Measurements from ENCODE around the gene TPST2.
A peak's percentile ranks its signal among the peaks of the same experiment; 100 is the strongest.

The TPST2 gene

GRCh38 chr22:26489447-26490036 lies 100.4 kb downstream of the TPST2 start:
- DNase-seq, result no peak

- DNase-seq, result no peak
Observed at GRCh38 chr22:26487996-26488395, 101.9 kb downstream of the TPST2 start.

DNA sequence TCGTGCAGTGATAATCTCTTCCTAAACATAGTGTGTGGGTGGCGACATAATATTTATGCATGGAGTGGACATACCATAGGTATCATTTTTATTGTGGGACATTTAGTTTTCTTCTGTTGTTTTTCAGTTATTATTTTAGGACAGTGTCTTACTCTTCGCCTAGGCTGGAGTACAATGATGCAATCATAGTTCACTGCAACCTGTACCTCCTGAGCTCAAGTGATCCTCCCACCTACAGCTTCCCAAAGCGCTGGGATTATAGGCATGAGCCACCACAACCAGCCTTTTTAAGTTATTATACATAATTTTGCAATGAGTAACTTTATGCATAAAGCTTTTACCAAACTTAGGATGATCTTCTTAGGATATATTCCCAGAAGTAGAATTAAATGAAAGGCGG lies 103.5 kb downstream of the TPST2 start:
- DNase-seq, result no peak

GRCh38 chr22:26485806-26486390 lies 104.0 kb downstream of the TPST2 start:
- DNase-seq, result no peak

DNA sequence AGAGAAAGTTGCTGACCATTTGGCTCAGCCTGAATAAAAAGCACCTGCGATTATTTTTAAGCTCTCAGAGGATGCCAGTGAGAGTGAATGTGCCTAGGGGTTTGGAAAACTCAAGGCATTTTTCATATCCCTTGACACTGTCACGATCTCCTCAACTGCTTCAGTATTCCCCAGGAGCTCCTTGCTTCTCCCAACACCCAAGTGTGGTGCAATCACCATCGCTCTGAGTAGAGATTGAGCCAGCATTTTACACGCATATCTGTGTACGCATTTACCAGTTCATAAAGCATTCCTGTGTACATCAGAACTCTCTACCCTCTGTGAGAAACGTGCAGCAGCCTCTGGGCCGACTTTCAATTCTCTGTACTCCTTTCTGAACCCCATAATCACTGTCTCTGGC lies 104.9 kb downstream of the TPST2 start:
- no peak for DNase-seq

- no peak for DNase-seq
Observed at GRCh38 chr22:26484360-26484706, 105.6 kb downstream of the TPST2 start.

DNA sequence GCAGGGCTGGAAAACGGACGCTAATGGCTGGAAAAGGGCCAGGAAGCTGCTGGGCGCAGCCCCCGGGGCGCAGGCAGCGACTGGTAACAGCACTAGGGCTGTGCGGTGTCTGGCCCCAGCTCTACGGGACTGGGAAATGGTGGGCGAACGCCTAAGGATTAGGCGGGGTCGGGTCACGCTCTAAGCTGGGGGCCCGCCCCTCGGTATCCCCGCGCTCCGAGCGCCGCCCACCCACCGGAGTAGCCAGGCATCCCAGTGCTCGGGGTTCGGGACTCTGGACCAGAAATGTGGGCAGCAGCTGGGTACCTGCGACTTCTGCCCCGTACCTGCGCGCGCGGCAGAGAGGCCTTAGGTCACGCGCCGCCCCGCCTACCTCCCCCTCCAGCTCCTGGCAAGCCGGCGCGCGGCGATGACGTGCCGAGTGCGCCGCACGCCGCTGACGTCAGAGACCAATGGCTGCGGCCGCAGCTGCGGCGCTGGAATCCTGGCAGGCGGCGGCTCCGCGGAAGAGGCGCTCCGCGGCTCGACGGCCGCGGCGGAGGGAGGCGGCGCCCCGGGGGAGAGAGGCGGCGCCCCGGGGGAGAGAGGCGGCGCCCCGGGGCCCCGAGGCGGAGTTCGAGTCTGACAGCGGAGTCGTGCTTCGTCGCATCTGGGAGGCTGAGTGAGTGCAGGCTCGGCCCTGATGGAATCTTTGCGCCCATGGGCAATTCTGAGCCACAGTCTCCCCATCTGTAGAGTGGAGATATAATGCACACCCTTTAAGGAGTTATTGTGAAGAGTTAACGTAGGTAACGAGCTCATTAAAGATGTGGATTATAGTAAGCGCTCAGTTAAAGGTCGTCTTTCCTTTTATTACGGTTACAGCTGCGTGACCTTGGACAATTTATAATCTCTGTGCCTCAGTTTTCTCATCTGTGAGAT lies 106.2 kb downstream of the TPST2 start, which contains the start of the genes HPS4 and SRRD:
HPS4 (minus strand) TSS at position 345 of the 921 bp plus-strand sequence. CDS start 2,021 bp downstream, outside the sequence.
SRRD (plus strand) TSS at position 439 of the 921 bp plus-strand sequence; CDS start at position 453, 14 bp downstream.
- peak; percentile 57 to 71 for DNase-seq

GRCh38 chr22:26483043-26483438 lies 106.9 kb downstream of the TPST2 start:
- no peak for DNase-seq

- no peak for DNase-seq
Observed at GRCh38 chr22:26482161-26482560, 107.8 kb downstream of the TPST2 start.

DNA sequence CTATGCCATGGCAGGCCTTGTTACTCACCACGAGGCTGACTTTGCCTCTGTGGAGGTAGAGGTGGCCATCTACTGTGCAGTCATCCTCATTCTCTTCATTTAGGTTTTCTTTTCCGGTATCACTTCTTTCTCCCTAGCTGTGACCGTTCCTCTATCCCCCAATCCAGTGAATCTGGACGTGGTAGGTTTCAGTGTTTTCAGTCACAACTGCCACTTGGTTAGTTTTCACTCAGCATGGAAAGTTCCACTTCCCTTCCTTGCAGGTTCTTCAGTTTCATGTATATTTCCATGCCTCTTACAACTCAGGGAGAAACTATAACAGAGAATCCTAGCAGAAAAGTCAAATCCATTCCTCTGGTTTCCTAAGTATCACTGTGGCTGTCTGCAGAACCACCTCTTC lies 108.2 kb downstream of the TPST2 start:
- no peak for DNase-seq

DNA sequence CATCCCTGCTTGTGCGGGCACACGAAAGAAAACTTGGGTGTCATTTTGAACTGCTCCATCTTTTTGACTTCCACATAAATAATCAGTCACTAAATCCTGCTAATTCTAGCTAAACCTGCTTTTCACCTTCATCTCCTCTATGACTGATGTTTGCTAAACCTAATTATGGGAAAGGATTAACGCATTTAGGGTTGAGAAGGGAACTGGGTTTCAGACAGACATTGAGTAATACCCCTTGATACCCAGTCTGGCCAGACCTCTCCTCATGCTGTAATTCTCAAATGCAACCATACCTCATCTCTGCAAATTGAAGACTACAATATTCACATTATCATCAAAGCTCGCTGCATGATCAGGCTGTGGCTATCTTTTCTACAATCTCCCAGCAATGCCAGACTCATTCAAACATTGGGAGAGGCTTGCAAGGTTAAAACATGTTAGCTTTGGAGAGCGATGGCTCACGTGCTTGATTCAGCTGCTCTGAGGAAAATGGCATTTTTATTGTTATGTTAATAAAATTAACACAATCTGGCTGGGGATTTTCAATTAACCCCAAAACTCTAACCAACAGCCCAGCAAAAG lies 108.7 kb downstream of the TPST2 start:
- DNase-seq, result no peak

- no peak for DNase-seq
Observed at GRCh38 chr22:26480611-26480932, 109.4 kb downstream of the TPST2 start.

DNA sequence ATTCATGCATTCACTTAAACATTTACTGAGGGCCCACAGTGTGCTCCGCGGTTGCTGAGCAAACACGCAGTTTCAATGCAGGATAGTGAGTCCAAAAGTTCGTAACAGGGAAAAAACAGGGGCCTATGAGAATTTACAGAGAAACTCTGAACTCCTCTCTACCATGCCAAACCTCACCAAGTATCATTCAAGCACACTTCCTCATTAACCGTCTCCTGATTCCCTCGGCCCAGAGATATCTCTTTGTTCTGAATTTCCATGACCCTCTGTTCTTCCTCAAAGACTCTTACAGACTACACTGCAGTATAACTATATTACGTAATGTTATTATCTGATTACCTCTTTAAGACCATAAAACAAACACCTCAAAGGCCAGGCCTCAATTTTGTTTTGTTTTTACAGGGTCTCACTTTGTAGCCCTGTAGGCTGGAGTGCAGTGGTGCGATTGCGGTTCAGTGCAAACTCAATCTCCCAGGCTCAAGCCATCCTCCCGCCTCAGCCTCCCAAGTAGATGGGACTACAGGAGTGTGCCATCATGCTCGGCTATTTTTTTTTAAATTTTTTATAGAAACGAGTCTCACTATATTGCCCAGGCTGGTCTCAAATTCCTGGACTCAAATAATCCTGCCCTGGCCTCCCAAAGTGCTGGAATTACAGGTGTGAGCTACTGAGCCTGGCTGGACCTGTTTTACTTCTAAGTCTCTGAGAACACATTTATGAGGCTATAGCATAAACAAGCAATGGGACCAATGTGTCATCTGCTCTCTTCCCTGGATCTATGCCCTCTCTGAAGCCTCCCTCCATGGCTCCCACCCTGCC lies 109.9 kb downstream of the TPST2 start:
- no peak for DNase-seq

DNA sequence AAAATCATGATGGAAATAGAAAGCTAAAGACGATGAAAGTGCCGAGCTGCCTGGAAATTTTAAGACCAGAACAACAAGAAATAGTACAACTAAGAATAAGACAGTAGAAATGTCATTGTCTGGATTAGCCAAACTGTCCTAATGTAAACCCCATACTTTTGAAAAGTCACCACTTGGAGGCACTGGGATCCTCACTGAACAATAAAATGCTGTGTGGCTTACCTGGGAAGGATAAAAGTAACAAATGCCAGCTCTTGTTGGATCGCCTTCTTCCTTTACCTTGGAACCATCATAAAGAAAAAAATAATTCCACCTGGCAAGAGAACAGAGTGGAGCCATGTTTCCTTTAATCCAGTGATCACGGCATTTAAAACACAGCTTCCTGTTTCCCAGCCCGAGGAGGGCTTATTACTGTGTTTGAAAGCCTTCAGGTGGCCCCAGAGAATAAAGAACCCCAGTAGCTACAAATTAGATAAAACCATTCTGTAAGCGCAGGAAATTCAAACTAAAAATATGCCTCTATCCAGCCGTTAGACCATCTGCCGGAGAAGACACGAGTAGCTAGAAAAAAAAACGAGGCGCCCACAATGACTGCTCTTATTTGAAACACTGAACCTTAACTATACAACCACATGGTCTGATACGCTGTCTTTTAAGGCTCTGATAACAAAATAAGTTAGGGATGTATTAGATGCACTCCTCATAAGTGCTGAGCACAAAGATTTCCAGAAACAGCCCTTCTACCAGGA lies 110.7 kb downstream of the TPST2 start:
- DNase-seq, result no peak

DNA sequence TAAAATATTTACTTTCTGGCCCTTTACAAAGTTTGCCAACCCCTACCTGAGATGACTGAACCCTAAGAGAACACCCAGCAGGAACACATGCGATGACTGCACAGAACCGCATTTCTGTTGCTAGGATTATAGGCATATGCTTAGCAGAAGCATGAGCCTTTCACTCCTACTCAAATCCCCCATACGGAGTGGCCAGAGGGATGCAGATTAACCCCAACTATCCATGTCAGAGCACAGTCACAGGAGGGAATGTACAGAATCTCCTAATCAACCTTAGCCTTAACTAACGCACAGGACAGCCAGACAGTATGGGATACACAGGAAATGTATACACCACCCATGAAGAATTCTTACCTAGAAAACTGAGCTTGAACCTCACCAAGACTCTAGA lies 112.6 kb downstream of the TPST2 start:
- no peak for DNase-seq

- no peak for DNase-seq
Observed at GRCh38 chr22:26476705-26477340, 113.1 kb downstream of the TPST2 start.

DNA sequence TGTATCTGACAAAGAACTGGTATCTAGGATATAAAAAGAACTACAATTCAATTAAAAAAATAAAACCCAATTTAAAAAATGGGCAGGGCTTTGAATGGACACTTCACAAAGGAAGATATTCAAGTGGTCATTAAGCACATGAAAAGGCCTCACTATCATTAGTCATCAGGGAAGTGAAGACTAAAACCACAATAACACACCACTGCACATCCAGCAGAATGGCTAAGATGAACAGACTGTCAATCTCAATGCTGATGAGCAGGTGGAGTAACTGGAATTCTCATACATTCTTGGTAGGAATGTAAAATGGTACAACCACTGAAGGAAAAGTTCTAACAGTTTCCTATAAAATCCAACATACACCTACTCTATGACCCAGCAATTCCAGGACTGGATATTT lies 115.2 kb downstream of the TPST2 start:
- DNase-seq, result peak in 1 of 2 experiments; percentile 3

Data from SW 1271 (cell line).